HCT116 (cell line): ENCODE data around the gene CBX8.

Experiments
- CBX3 ChIP-seq: IDR thresholded peaks from 2 replicates; pipeline ENCODE4 v1.6.1; 2012; ENCODE audit warnings: low read depth
- CEBPB ChIP-seq: IDR thresholded peaks from 2 replicates; pipeline ENCODE4 v1.6.1; 2012; ENCODE audit warnings: low read depth
- EGR1 ChIP-seq: IDR thresholded peaks from 2 replicates; pipeline ENCODE4 v1.6.1; 2012; ENCODE audit warnings: low read depth
- EZH2 ChIP-seq: fragments of 200-600 bp; sonication (generic); IDR thresholded peaks from 2 replicates; pipeline ENCODE4 v1.6.1; 2017; ENCODE audit warnings: antibody characterized with exemption, mixed run types
- EZH2phosphoT487 ChIP-seq: fragments of 200-600 bp; IDR thresholded peaks from 2 replicates; pipeline ENCODE4 v1.6.1; 2018; ENCODE audit warnings: antibody characterized with exemption, borderline replicate concordance
- JUND ChIP-seq: IDR thresholded peaks from 2 replicates; pipeline ENCODE4 v1.6.1; 2012
- MAX ChIP-seq: IDR thresholded peaks from 2 replicates; pipeline ENCODE4 v1.6.1; 2012
- POLR2A ChIP-seq: IDR thresholded peaks from 2 replicates; pipeline ENCODE4 v1.7.0; 2011; ENCODE audit warnings: borderline replicate concordance; ENCODE audit not compliant: insufficient read depth, insufficient read length; ENCODE audit errors: extremely low read depth
- POLR2AphosphoS5 ChIP-seq: IDR thresholded peaks from 2 replicates; pipeline ENCODE4 v1.6.1; 2011; ENCODE audit warnings: mild to moderate bottlenecking, low read depth, low read length, moderate library complexity
- RAD21 ChIP-seq: IDR thresholded peaks from 2 replicates; pipeline ENCODE4 v1.6.1; 2012; ENCODE audit warnings: low read depth, mild to moderate bottlenecking
- SP1 ChIP-seq: IDR thresholded peaks from 2 replicates; pipeline ENCODE4 v1.6.1; 2012; ENCODE audit warnings: low read depth
- SRF ChIP-seq: IDR thresholded peaks from 2 replicates; pipeline ENCODE4 v1.6.1; 2012; ENCODE audit warnings: low read depth
- ZBTB33 ChIP-seq: IDR thresholded peaks from 2 replicates; pipeline ENCODE4 v1.6.1; 2011; ENCODE audit warnings: mild to moderate bottlenecking, low read length, moderate library complexity; ENCODE audit not compliant: insufficient replicate concordance; ENCODE audit errors: extremely low read depth
- TF ChIP-seq, protein P1 (sequence below), 3 experiments: fragments of 200-600 bp in 1 of 3; sonication (generic) in 1 of 3; IDR thresholded peaks in 2 of 3; conservative IDR thresholded peaks in 1 of 3; 2 replicates each; pipeline ENCODE4 v1.5.1; 2012 to 2017; ENCODE audit warnings: low read depth in 2 of 3, low read length in 2 of 3, antibody characterized with exemption in 1 of 3, borderline replicate concordance in 1 of 3, control low read depth in 1 of 3, mild to moderate bottlenecking in 1 of 3, mixed read lengths in 1 of 3, mixed run types in 1 of 3, moderate library complexity in 1 of 3; ENCODE audit not compliant: insufficient read depth in 1 of 3

DNA sequence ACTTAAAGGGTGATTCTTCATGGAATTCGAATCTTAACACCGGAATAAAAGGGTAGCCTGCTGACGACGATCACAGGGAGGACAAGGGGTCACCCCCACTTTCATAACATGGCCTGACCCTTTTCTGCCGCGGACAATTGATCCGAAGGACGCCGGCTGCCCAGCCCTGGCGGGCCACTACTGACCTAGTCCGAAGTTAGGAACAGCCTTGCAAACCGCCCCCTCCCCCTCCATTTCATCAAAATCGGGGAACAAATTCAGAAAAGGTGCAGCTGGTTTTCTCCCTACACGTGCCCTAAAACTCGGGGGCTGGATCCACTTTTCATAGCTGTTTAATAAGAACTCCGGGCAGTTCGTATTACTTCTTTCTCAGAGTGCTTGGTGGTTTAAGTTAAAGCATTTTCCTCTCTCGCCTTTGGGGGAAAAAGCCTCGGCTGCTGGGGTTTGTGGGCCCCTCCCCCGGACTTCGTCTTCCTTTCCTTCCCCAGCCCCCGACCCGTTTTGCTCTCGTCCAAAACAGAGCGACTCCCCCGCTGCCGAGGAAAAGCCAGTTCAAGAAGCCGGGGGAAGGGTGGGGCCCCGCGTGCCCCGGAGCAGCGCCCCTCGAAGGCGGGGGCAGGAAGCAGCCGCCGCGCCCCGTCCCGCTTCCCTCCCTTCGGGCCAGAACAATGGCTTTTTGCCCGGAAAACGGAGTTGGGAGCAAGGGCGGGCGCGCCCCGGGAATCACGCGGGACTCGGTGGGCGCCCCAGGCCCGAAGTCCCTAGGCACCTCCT, 19.6 kb downstream of the CBX8 start:
- no peak for TF ChIP-seq RAD21
- no peak for TF ChIP-seq SRF
- TF ChIP-seq EZH2phosphoT487: no peak
- no peak for TF ChIP-seq SP1
- TF ChIP-seq, protein P1, sequence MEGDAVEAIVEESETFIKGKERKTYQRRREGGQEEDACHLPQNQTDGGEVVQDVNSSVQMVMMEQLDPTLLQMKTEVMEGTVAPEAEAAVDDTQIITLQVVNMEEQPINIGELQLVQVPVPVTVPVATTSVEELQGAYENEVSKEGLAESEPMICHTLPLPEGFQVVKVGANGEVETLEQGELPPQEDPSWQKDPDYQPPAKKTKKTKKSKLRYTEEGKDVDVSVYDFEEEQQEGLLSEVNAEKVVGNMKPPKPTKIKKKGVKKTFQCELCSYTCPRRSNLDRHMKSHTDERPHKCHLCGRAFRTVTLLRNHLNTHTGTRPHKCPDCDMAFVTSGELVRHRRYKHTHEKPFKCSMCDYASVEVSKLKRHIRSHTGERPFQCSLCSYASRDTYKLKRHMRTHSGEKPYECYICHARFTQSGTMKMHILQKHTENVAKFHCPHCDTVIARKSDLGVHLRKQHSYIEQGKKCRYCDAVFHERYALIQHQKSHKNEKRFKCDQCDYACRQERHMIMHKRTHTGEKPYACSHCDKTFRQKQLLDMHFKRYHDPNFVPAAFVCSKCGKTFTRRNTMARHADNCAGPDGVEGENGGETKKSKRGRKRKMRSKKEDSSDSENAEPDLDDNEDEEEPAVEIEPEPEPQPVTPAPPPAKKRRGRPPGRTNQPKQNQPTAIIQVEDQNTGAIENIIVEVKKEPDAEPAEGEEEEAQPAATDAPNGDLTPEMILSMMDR (IDR thresholded peaks at IDR 0.05 in 2 of 3, conservative IDR thresholded peaks at IDR 0.05 in 1 of 3; ENCODE audit: borderline replicate concordance in 1 of 3, insufficient read depth in 1 of 3, low read depth in 2 of 3, low read length in 2 of 3): peak in 2 of 3 experiments; percentile 42 to 43; a peak in 3 of 6 replicates
- TF ChIP-seq POLR2A: no peak
- no peak for TF ChIP-seq CBX3
- TF ChIP-seq EZH2: no peak; the same call in 1 of the 2 replicates
- no peak for TF ChIP-seq JUND
- TF ChIP-seq MAX: no peak; the same call in 1 of the 2 replicates
- no peak for TF ChIP-seq CEBPB
- TF ChIP-seq ZBTB33: no peak
- TF ChIP-seq EGR1: no peak
- TF ChIP-seq POLR2AphosphoS5: 0 out of 2 replicates have a peak, but pooled peaks have one; percentile 7
